GM23338 (cell line): Measurements from ENCODE around the gene RHOH. TPM values are rescaled to one million over a fixed set of nuclear protein-coding genes. Genes with fewer than 3 reads are reported as not detected.

Experiments
- ATAC-seq: fragments of 200-7000 bp; cut with Tn5 transposase; 3 replicates; pipeline ENCODE4 v1.9.1; 2020
- DNase-seq: peaks from one replicate; pipeline ENCODE4 v3.0.0-alpha.2; 2015; ENCODE audit warnings: low spot score
- H2AFZ ChIP-seq: fragments of 200-600 bp; sonication (generic); 2 replicates; pipeline ENCODE4 v1.8.0; 2016; ENCODE audit warnings: antibody characterized with exemption, mild to moderate bottlenecking, moderate library complexity
- H3F3A ChIP-seq: fragments of 200-600 bp; sonication (generic); replicated peaks from 2 replicates; pipeline ENCODE4 v1.8.0; 2017; ENCODE audit warnings: antibody characterized with exemption, mixed run types, low read depth
- H3K27ac ChIP-seq: fragments of 200-600 bp; sonication (generic); 2 replicates; pipeline ENCODE4 v1.6.1; 2016; ENCODE audit warnings: low read depth
- H3K27me3 ChIP-seq: fragments of 200-600 bp; sonication (generic); 2 replicates; pipeline ENCODE4 v1.8.0; 2016; ENCODE audit warnings: mild to moderate bottlenecking, mixed run types, moderate library complexity; ENCODE audit not compliant: insufficient read depth
- H3K36me3 ChIP-seq: fragments of 200-600 bp; sonication (generic); 2 replicates; pipeline ENCODE4 v1.8.0; 2016; ENCODE audit warnings: mild to moderate bottlenecking; ENCODE audit not compliant: insufficient read depth
- H3K4me1 ChIP-seq: fragments of 200-600 bp; sonication (generic); 2 replicates; pipeline ENCODE4 v1.8.0; 2016; ENCODE audit warnings: mild to moderate bottlenecking, moderate library complexity; ENCODE audit not compliant: insufficient read depth
- H3K4me2 ChIP-seq: fragments of 200-600 bp; sonication (generic); 2 replicates; pipeline ENCODE4 v1.7.1; 2017; ENCODE audit warnings: mixed run types
- H3K4me3 ChIP-seq: fragments of 200-600 bp; sonication (generic); 2 replicates; pipeline ENCODE4 v1.6.1; 2016; ENCODE audit warnings: mixed run types
- H3K79me2 ChIP-seq: fragments of 200-600 bp; sonication (generic); replicated peaks from 2 replicates; pipeline ENCODE4 v1.8.0; 2017; ENCODE audit warnings: mild to moderate bottlenecking; ENCODE audit not compliant: insufficient read depth
- H3K9me2 ChIP-seq: fragments of 200-600 bp; sonication (generic); 2 replicates; pipeline ENCODE4 v1.8.0; 2017; ENCODE audit not compliant: insufficient read depth
- H4K20me1 ChIP-seq: fragments of 200-600 bp; sonication (generic); replicated peaks from 2 replicates; pipeline ENCODE4 v1.8.0; 2017; ENCODE audit warnings: mild to moderate bottlenecking; ENCODE audit not compliant: insufficient read depth
- H3K27ac Mint-ChIP-seq: 2 replicates; pipeline ENCODE4 v1.8.0; 2020; ENCODE audit warnings: inconsistent platforms, mild to moderate bottlenecking, moderate library complexity, mixed read lengths
- H3K27me3 Mint-ChIP-seq: 3 replicates; pipeline ENCODE4 v1.8.0; 2022; ENCODE audit warnings: low read depth, mild to moderate bottlenecking, moderate library complexity, mixed read lengths, inconsistent platforms; ENCODE audit not compliant: insufficient read depth, poor library complexity
- H3K36me3 Mint-ChIP-seq: 3 replicates; pipeline ENCODE4 v1.8.0; 2021; ENCODE audit warnings: low read depth, mild to moderate bottlenecking, inconsistent platforms, moderate library complexity, mixed read lengths
- H3K4me1 Mint-ChIP-seq: 3 replicates; pipeline ENCODE4 v1.8.0; 2020; ENCODE audit warnings: mild to moderate bottlenecking, inconsistent platforms, mixed read lengths
- H3K4me3 Mint-ChIP-seq: 3 replicates; pipeline ENCODE4 v1.8.0; 2021; ENCODE audit warnings: moderate library complexity, mild to moderate bottlenecking, inconsistent platforms, mixed read lengths
- H3K9me3 Mint-ChIP-seq: 3 replicates; pipeline ENCODE4 v1.8.0; 2020; ENCODE audit warnings: moderate library complexity, mild to moderate bottlenecking, inconsistent platforms, mixed read lengths
- CREB1 ChIP-seq: fragments of 250-450 bp; sonication (Bioruptor Pico); IDR thresholded peaks from 2 replicates; pipeline ENCODE4 v1.5.0; 2020; ENCODE audit warnings: low read depth, mild to moderate bottlenecking, moderate library complexity
- CTCF ChIP-seq, 2 experiments: fragments of 200-600 bp in 1 of 2; sonication (generic) in 1 of 2; conservative IDR thresholded peaks; 2 replicates each; pipeline versions ENCODE4 v1.5.1 to v1.6.1; 2016 to 2017; ENCODE audit warnings: antibody characterized with exemption in 2 of 2, low read depth in 2 of 2, mild to moderate bottlenecking in 2 of 2, moderate library complexity in 1 of 2
- ETS1 ChIP-seq: IDR thresholded peaks from 2 replicates; pipeline ENCODE4 v1.6.1; 2016; ENCODE audit warnings: antibody characterized with exemption
- EZH2 ChIP-seq: fragments of 200-600 bp; sonication (generic); IDR thresholded peaks from one replicate; pipeline ENCODE4 v1.8.0; 2017; ENCODE audit warnings: antibody characterized with exemption, mild to moderate bottlenecking, low read depth; ENCODE audit not compliant: unreplicated experiment
- EZH2phosphoT487 ChIP-seq: fragments of 200-600 bp; sonication (generic); IDR thresholded peaks from one replicate; pipeline ENCODE4 v1.8.1; 2018; ENCODE audit warnings: antibody characterized with exemption; ENCODE audit not compliant: unreplicated experiment
- JUNB ChIP-seq: IDR thresholded peaks from one replicate; pipeline ENCODE4 v1.6.1; 2016; ENCODE audit warnings: antibody characterized with exemption; ENCODE audit not compliant: unreplicated experiment
- NANOG ChIP-seq: IDR thresholded peaks from 2 replicates; pipeline ENCODE4 v1.6.1; 2016; ENCODE audit warnings: antibody characterized with exemption, borderline replicate concordance
- POLR2AphosphoS5 ChIP-seq: IDR thresholded peaks from 2 replicates; pipeline ENCODE4 v1.6.1; 2016; ENCODE audit warnings: antibody characterized with exemption, low read depth
- REST ChIP-seq: IDR thresholded peaks from one replicate; pipeline ENCODE4 v1.6.1; 2018; ENCODE audit warnings: antibody characterized with exemption; ENCODE audit not compliant: unreplicated experiment
- STAT1 ChIP-seq: IDR thresholded peaks from one replicate; pipeline ENCODE4 v1.6.1; 2016; ENCODE audit warnings: antibody characterized with exemption; ENCODE audit not compliant: unreplicated experiment
- ZNF114 ChIP-seq: fragments of 250-450 bp; sonication (Bioruptor Pico); IDR thresholded peaks from 2 replicates; pipeline ENCODE4 v1.5.0; 2020; ENCODE audit warnings: mild to moderate bottlenecking, moderate library complexity
- ZNF331 ChIP-seq: fragments of 250-450 bp; sonication (Bioruptor Pico); IDR thresholded peaks from 2 replicates; pipeline ENCODE4 v1.5.0; 2020; ENCODE audit warnings: low read depth, mild to moderate bottlenecking, moderate library complexity
- ZNF462 ChIP-seq: fragments of 250-450 bp; sonication (Bioruptor Pico); IDR thresholded peaks from 2 replicates; pipeline ENCODE4 v1.5.0; 2020; ENCODE audit warnings: mild to moderate bottlenecking, moderate library complexity
- polyA plus RNA-seq: library from polyadenylated mRNA; unstranded; fragments of >200 nt; fragmentation: Nextera tagmentation; extraction: Ambion mirVana; gene quantifications from 2 replicates; pipeline ENCODE4 v1.2.1, GENCODE V29; 2016
- total RNA-seq: library from RNA; depleted of rRNA; stranded (reverse); fragments of >200 nt; shearing (Covaris generic); gene quantifications from 2 replicates; pipeline ENCODE4 v1.2.3, GENCODE V29; 2014

Gene RHOH
- total and polyA plus RNA-seq, 2 experiments from 2014 or later, result 2.2 to 3.7 TPM

DNA sequence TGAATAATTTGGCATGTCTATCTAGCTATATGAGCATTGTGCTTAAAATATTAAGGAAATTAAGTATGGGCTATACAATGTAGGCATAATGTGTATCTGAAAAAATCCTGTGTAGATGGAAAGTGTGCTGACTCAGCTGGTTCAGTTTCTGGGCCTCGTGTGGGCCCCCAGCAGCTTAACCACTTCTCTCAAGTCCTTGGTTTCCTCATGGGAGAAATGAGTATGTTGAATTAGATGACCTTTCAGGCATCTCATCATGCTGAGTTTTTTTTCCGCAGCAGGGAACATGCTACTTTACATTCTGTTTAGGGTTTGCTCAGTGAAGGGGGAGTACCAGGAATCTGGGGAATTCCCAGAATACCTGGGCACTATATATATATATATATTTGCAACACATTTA, 30.5 kb downstream of the RHOH start:
- Histone ChIP-seq H3K79me2 (no peaks in the 10 kb centered on the region), H3K4me2 (no peak overlapping the region), H4K20me1 (no peaks in the 10 kb centered on the region), H3K9me2 (no peaks in the 10 kb centered on the region; the same call in 1 of the 2 replicates), H3K4me3 (no peak overlapping the region), H3K27ac (no peak overlapping the region), H3K4me1 (no peaks in the 10 kb centered on the region; the same call in 1 of the 2 replicates), H3K27me3 (no peaks in the 10 kb centered on the region), H3F3A (no peaks in the 10 kb centered on the region), H2AFZ (no peak overlapping the region), H3K36me3 (no peaks in the 10 kb centered on the region)
- H3K4me3 Mint-ChIP-seq, result no peak overlapping the region
- peaks cover 20% of the 10 kb centered on the region for H3K4me1 Mint-ChIP-seq
- peaks cover 7% of the 10 kb centered on the region; the same call in 2 of the 3 replicates for H3K36me3 Mint-ChIP-seq
- H3K27ac Mint-ChIP-seq, result peak overlapping the region; percentile 10; the same call in 1 of the 2 replicates
- ATAC-seq (no peak; the same call in 2 of the 3 replicates), DNase-seq (no peak)
- H3K9me3 Mint-ChIP-seq, result no peaks in the 10 kb centered on the region; the same call in 1 of the 3 replicates
- TF ChIP-seq ZNF462 (CRISPR knock-in tag) (no peak), ZNF331 (CRISPR knock-in tag) (no peak), ETS1 (no peak), CTCF (conservative IDR thresholded peaks at IDR 0.05; ENCODE audit: low read depth in 2 of 2) (no peak), CREB1 (CRISPR knock-in tag) (no peak), EZH2phosphoT487 (no peak), ZNF114 (no peak), JUNB (no peak), EZH2 (no peak), STAT1 (no peak), NANOG (no peak), POLR2AphosphoS5 (no peak), REST (no peak)
- H3K27me3 Mint-ChIP-seq, result peaks cover 6% of the 10 kb centered on the region
